DOHH2 (cell line): ENCODE data around the gene AUNIP.

Source experiments
- CTCF ChIP-seq: fragments of 200-600 bp; sonication (generic); IDR thresholded peaks from one replicate; pipeline ENCODE4 v1.5.1; 2014; ENCODE audit warnings: antibody characterized with exemption, mild to moderate bottlenecking, low read depth, low read length; ENCODE audit not compliant: poor library complexity, severe bottlenecking
- EZH2phosphoT487 ChIP-seq: fragments of 200-600 bp; sonication (generic); IDR thresholded peaks from 2 replicates; pipeline ENCODE4 v1.6.1; 2017; ENCODE audit warnings: borderline replicate concordance, mild to moderate bottlenecking, antibody characterized with exemption, low read length, moderate library complexity, mixed read lengths

GRCh38 chr1:25795211-25795610, 64.0 kb downstream of the AUNIP start:
- no peak for TF ChIP-seq CTCF
- no peak for TF ChIP-seq EZH2phosphoT487
